ENCODE results near the gene ARHGAP28. TPM values are rescaled to one million over a fixed set of nuclear protein-coding genes. Genes with fewer than 3 reads are reported as not detected.

ARHGAP28 gene
- total and polyA plus RNA-seq, 12 donors = 0.35 to 5.3 (median 2.2) TPM

- no peaks in the 10 kb centered on the region for H3K36me3 ChIP-seq
- DNase-seq = no peak
- no peaks in the 10 kb centered on the region for H3K4me1 ChIP-seq
- H3K4me3 ChIP-seq = no peak overlapping the region
- H3K27me3 ChIP-seq = peaks cover 0 to 28% (median 5%) of the 10 kb centered on the region in 7 donors
- intact Hi-C loops (cut with DNase I) = no loop called here
- no peak for ATAC-seq
- no peak for TF ChIP-seq CTCF (IDR thresholded peaks at IDR 0.05)
- no peaks in the 10 kb centered on the region for H3K9me3 ChIP-seq
- H3K27ac ChIP-seq = no peak overlapping the region
- WGBS, 2 donors = 88 to 96% methylated on average over 6 of the region's 6 CpGs
These were observed 213.6 kb downstream of the ARHGAP28 start for GRCh38 chr18:6943143-6943542.

GRCh38 chr18:6947338-6948030 is 218.0 kb downstream of the ARHGAP28 start:
- no peaks in the 10 kb centered on the region for H3K36me3 ChIP-seq
- H3K9me3 ChIP-seq = no peaks in the 10 kb centered on the region
- no peak overlapping the region for H3K27ac ChIP-seq
- peaks cover 0 to 22% (median 4%) of the 10 kb centered on the region in 7 donors for H3K27me3 ChIP-seq
- H3K4me3 ChIP-seq = no peak overlapping the region
- intact Hi-C loops (cut with DNase I) = no loop called here
- DNase-seq (no peak), ATAC-seq (no peak)
- H3K4me1 ChIP-seq = no peaks in the 10 kb centered on the region
- WGBS, 2 donors = 73 to 80% methylated on average over 10 of the region's 10 CpGs
- TF ChIP-seq CTCF (IDR thresholded peaks at IDR 0.05) = no peak

GRCh38 chr18:6948281-6949055 is 219.0 kb downstream of the ARHGAP28 start:
- H3K4me3 ChIP-seq = no peak overlapping the region

More at GRCh38 chr18:6948281-6949055, 219.0 kb downstream of the ARHGAP28 start:
- no peak for ATAC-seq
- no peak for DNase-seq
- no peak overlapping the region for H3K27ac ChIP-seq
- TF ChIP-seq CTCF (IDR thresholded peaks at IDR 0.05) = no peak
- H3K36me3 ChIP-seq = no peaks in the 10 kb centered on the region
- intact Hi-C loops (cut with DNase I) = no loop called here
- no peaks in the 10 kb centered on the region for H3K9me3 ChIP-seq
- H3K4me1 ChIP-seq = no peaks in the 10 kb centered on the region
- peaks cover 0 to 22% (median 4%) of the 10 kb centered on the region in 7 donors for H3K27me3 ChIP-seq
- 78 to 79% methylated on average over 16 of the region's 16 CpGs for whole genome bisulfite sequencing, 2 donors
